ENCODE data around the gene CCDC78.

CCDC78 gene

DNA sequence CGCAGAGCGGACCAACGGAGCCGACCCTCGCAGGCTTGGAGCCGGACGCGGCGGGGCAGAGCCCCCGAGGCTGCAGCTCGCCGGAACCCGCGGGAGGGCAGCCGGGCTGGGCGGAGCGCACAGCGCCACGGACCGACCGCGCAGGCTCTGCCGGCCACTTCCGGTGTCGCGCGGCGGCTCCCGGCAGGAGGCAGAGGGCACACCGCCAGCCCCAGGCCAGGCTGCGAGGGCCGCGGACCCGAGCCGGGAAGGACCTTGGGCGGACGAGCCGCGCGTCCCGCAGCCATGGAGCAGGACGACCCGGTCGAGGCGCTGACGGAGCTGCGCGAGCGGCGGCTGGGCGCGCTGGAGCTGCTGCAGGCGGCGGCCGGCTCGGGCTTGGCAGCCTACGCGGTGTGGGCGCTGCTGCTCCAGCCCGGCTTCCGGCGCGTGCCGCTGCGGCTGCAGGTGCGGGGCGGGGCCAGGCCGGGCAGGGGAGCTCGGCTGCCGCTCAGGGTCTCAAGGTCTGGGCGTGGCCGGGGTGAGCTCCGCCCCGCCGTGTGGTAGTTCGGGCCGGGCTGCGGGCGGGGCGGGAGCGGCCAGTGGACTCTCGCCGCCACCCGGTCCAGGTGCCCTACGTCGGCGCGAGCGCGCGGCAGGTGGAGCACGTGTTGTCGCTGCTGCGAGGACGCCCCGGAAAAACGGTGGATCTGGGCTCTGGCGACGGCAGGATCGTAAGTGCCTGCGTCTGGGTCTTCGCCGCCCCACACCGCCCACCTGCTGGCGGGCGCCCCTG, 5.1 kb downstream of the CCDC78 start, which contains the start of gene ANTKMT:
TSS of gene ANTKMT (plus strand) at position 157 of the 775 bp plus-strand sequence. CDS start at position 286, 129 bp downstream.
- no CpG with 5 or more reads among the region's 106 CpGs for WGBS, 2 donors (ENCODE audit: extremely low coverage in 2 of 2, insufficient read length in 2 of 2, insufficient replicate concordance in 1 of 2)
- H3K9ac ChIP-seq (ENCODE audit: low read depth, low read length, poor library complexity) = peak within 1 kb of the TSS; percentile 100
- H3K36me3 ChIP-seq (replicated peaks in 1 of 2; ENCODE audit: control insufficient read depth in 2 of 2, insufficient read depth in 2 of 2, low read length in 2 of 2) = peaks cover 15 to 31% of the 10 kb centered on the region in 2 donors

DNA sequence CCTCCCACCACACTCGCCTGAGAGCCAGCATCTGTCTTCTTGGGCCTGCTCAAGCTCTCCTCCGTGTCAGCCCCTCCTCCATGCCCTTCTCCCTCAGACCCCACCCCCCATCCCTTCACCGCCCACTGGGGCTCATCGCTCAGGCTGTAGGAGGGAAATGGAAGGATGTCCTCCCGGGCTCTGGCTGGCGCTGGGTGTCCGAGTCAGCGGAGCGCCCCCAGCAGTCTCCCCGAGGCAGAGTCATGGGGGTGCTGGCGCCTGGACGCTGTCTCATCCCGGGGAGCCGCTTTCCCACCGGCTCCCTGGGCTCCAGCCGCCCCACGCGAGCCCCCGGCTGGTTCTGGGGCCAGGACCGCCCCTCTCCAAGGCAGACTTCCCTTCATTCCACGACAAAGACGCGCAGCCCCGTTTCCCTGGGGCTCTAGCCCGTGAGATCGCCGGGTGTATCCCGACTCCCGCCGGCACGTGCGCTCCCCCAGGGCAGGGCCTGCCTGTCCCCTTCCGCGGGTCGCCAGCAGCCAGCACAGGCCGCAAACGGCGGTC, 5.7 kb downstream of the CCDC78 start:
- Histone ChIP-seq H3K4me2 (ENCODE audit: insufficient read depth, low read length, poor library complexity, severe bottlenecking) (peak overlapping the region; percentile 93), H2AK5ac (ENCODE audit: low read depth, low read length) (peak overlapping the region; percentile 93), H3K14ac (ENCODE audit: low read length) (peak overlapping the region; percentile 90), H3K79me1 (ENCODE audit: low read depth, low read length) (peaks cover 37% of the 10 kb centered on the region), H2BK120ac (ENCODE audit: low read depth, low read length) (no peak overlapping the region), H3K23ac (ENCODE audit: low read depth, low read length, poor library complexity) (peak overlapping the region; percentile 99), H2BK12ac (ENCODE audit: low read length) (peak overlapping the region; percentile 63), H3K4me1 (ENCODE audit: control insufficient read depth in 2 of 2, insufficient read depth in 1 of 2, low read depth in 1 of 2, low read length in 2 of 2) (peaks cover 39 to 49% of the 10 kb centered on the region in 2 donors), H2BK5ac (ENCODE audit: low read length) (peak overlapping the region; percentile 100), H3K18ac (ENCODE audit: low read length) (peak overlapping the region; percentile 100), H3K27ac (replicated peaks; ENCODE audit: low read length) (peak overlapping the region; percentile 98), H3K36me3 (replicated peaks in 1 of 2; ENCODE audit: control insufficient read depth in 2 of 2, insufficient read depth in 2 of 2, low read length in 2 of 2) (peaks cover 15 to 31% of the 10 kb centered on the region in 2 donors), H3K9ac (ENCODE audit: low read depth, low read length, poor library complexity) (peak overlapping the region; percentile 100), H3K27me3 (ENCODE audit: control insufficient read depth in 3 of 3, insufficient read depth in 3 of 3, low read depth in 1 of 3, low read length in 3 of 3) (no peaks in the 10 kb centered on the region), H4K91ac (ENCODE audit: low read depth, low read length, poor library complexity) (peak overlapping the region; percentile 80), H2AFZ (ENCODE audit: low read length) (peak overlapping the region; percentile 77), H4K8ac (ENCODE audit: low read depth, low read length) (peak overlapping the region; percentile 19), H3K4ac (ENCODE audit: low read length) (peak overlapping the region; percentile 97), H2BK15ac (ENCODE audit: low read length) (peak overlapping the region; percentile 30), H3K4me3 (ENCODE audit: low read length in 2 of 2) (peak overlapping the region; percentile 88 to 93), H3K9me3 (replicated peaks in 1 of 2; ENCODE audit: control insufficient read depth in 2 of 2, insufficient read depth in 1 of 2, low read depth in 1 of 2, low read length in 2 of 2) (no peaks in the 10 kb centered on the region)
- no CpG with 5 or more reads among the region's 38 CpGs for WGBS, 2 donors (ENCODE audit: extremely low coverage in 2 of 2, insufficient read length in 2 of 2, insufficient replicate concordance in 1 of 2)
- DNase-seq (ENCODE audit: low spot score) = no peak

More for the DNA sequence above, 5.1 kb downstream of the CCDC78 start, which contains the start of gene ANTKMT:
- Histone ChIP-seq H3K4me2 (ENCODE audit: insufficient read depth, low read length, poor library complexity, severe bottlenecking) (peak within 1 kb of the TSS; percentile 93), H3K27me3 (ENCODE audit: control insufficient read depth in 3 of 3, insufficient read depth in 3 of 3, low read depth in 1 of 3, low read length in 3 of 3) (peaks cover 0 to under 1% (median 0%) of the 10 kb centered on the region in 3 experiments), H2AFZ (ENCODE audit: low read length) (peak within 1 kb of the TSS; percentile 77), H3K9me3 (replicated peaks in 1 of 2; ENCODE audit: control insufficient read depth in 2 of 2, insufficient read depth in 1 of 2, low read depth in 1 of 2, low read length in 2 of 2) (no peaks in the 10 kb centered on the region), H3K4ac (ENCODE audit: low read length) (peak within 1 kb of the TSS; percentile 97), H2BK120ac (ENCODE audit: low read depth, low read length) (no peak within 1 kb of the TSS), H4K91ac (ENCODE audit: low read depth, low read length, poor library complexity) (peak within 1 kb of the TSS; percentile 80), H3K14ac (ENCODE audit: low read length) (peak within 1 kb of the TSS; percentile 94), H3K23ac (ENCODE audit: low read depth, low read length, poor library complexity) (peak within 1 kb of the TSS; percentile 99), H3K27ac (replicated peaks; ENCODE audit: low read length) (peak within 1 kb of the TSS; percentile 98), H2AK5ac (ENCODE audit: low read depth, low read length) (peak within 1 kb of the TSS; percentile 100), H2BK12ac (ENCODE audit: low read length) (peak within 1 kb of the TSS; percentile 88), H2BK5ac (ENCODE audit: low read length) (peak within 1 kb of the TSS; percentile 100), H4K8ac (ENCODE audit: low read depth, low read length) (peak within 1 kb of the TSS; percentile 95), H2BK15ac (ENCODE audit: low read length) (peak within 1 kb of the TSS; percentile 96), H3K79me1 (ENCODE audit: low read depth, low read length) (peaks cover 35% of the 10 kb centered on the region), H3K4me1 (ENCODE audit: control insufficient read depth in 2 of 2, insufficient read depth in 1 of 2, low read depth in 1 of 2, low read length in 2 of 2) (peaks cover 39 to 49% of the 10 kb centered on the region in 2 donors), H3K18ac (ENCODE audit: low read length) (peak within 1 kb of the TSS; percentile 100), H3K4me3 (ENCODE audit: low read length in 2 of 2) (peak within 1 kb of the TSS; percentile 88 to 93)
- peak; percentile 88 for DNase-seq (ENCODE audit: low spot score)

DNA sequence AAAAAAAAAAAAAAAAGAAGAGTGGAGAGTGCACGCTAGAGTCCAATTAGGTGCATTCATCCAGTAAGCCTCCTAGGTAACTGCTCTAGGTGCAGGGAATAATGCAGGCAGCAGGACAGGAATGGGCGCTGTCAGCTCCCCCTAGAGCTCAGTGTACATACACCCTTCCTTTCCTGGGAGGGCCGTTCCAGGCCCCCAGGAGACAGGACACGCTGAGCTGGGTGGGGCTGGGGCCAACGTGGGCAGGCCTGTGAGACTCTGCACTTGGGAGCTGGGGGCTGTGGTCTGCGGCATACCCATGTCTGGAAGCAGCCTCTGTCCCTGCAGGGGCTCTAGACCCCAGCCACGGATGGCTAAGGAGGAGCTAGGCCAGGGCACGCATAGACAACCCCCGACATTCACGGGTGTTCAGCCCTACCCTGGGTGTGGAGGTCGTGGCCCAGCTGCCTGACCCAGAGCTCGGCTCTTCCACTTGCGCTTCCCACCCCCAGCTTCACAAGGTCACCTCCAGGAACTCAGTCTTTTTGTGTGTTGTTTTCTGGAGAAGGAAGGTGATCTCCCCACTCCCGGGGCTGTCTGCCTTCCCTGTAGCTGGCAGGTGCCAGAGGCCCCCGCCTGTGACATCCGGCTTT, 6.3 kb downstream of the CCDC78 start:
- H3K9me3 ChIP-seq (replicated peaks in 1 of 2; ENCODE audit: control insufficient read depth in 2 of 2, insufficient read depth in 1 of 2, low read depth in 1 of 2, low read length in 2 of 2) = no peaks in the 10 kb centered on the region
- no peaks in the 10 kb centered on the region for H3K27me3 ChIP-seq (ENCODE audit: control insufficient read depth in 3 of 3, insufficient read depth in 3 of 3, low read depth in 1 of 3, low read length in 3 of 3)
- peak overlapping the region; percentile 100 for H2BK5ac ChIP-seq (ENCODE audit: low read length)
- H3K4me2 ChIP-seq (ENCODE audit: insufficient read depth, low read length, poor library complexity, severe bottlenecking) = peak overlapping the region; percentile 93
- peak overlapping the region; percentile 93 for H2AK5ac ChIP-seq (ENCODE audit: low read depth, low read length)
- H3K79me1 ChIP-seq (ENCODE audit: low read depth, low read length) = peaks cover 41% of the 10 kb centered on the region
- peak overlapping the region; percentile 100 for H3K9ac ChIP-seq (ENCODE audit: low read depth, low read length, poor library complexity)
- H3K4ac ChIP-seq (ENCODE audit: low read length) = no peak overlapping the region
- H3K4me3 ChIP-seq (ENCODE audit: low read length in 2 of 2) = peak overlapping the region; percentile 88 to 93
- DNase-seq (ENCODE audit: low spot score) = no peak
- peak overlapping the region; percentile 88 for H2BK12ac ChIP-seq (ENCODE audit: low read length)
- H4K8ac ChIP-seq (ENCODE audit: low read depth, low read length) = peak overlapping the region; percentile 95
- H3K27ac ChIP-seq (replicated peaks; ENCODE audit: low read length) = peak overlapping the region; percentile 98
- no peak overlapping the region for H4K91ac ChIP-seq (ENCODE audit: low read depth, low read length, poor library complexity)
- H3K23ac ChIP-seq (ENCODE audit: low read depth, low read length, poor library complexity) = peak overlapping the region; percentile 99
- H3K36me3 ChIP-seq (replicated peaks in 1 of 2; ENCODE audit: control insufficient read depth in 2 of 2, insufficient read depth in 2 of 2, low read length in 2 of 2) = peaks cover 15 to 31% of the 10 kb centered on the region in 2 donors
- H3K18ac ChIP-seq (ENCODE audit: low read length) = peak overlapping the region; percentile 93
- H3K4me1 ChIP-seq (ENCODE audit: control insufficient read depth in 2 of 2, insufficient read depth in 1 of 2, low read depth in 1 of 2, low read length in 2 of 2) = peaks cover 39 to 49% of the 10 kb centered on the region in 2 donors
- H3K14ac ChIP-seq (ENCODE audit: low read length) = peak overlapping the region; percentile 94
- H2BK120ac ChIP-seq (ENCODE audit: low read depth, low read length) = no peak overlapping the region
- no CpG with 5 or more reads among the region's 16 CpGs for WGBS, 2 donors (ENCODE audit: extremely low coverage in 2 of 2, insufficient read length in 2 of 2, insufficient replicate concordance in 1 of 2)
- no peak overlapping the region for H2AFZ ChIP-seq (ENCODE audit: low read length)
- H2BK15ac ChIP-seq (ENCODE audit: low read length) = peak overlapping the region; percentile 30

Measured in neuronal stem cell (in vitro differentiated cells).